Spleen (tissue), 11 donors: Measurements from ENCODE around the gene OGFOD3. TPM values are rescaled to one million over a fixed set of nuclear protein-coding genes. Genes with fewer than 3 reads are reported as not detected.

ENCODE experiments used
- DNase-seq: peaks from one replicate; pipeline ENCODE4 v3.0.0-alpha.2; 2020
- H3K27ac ChIP-seq, 8 donors: fragments of 200-600 bp; sonication (generic) in 7 of 8; 1 replicate in 4 of 8; 2 replicates in 4 of 8; pipeline versions ENCODE4 v1.5.0 to v1.8.0; 2016 to 2021; ENCODE audit warnings: inconsistent platforms in 4 of 8, mild to moderate bottlenecking in 4 of 8, moderate library complexity in 1 of 8
- H3K27me3 ChIP-seq, 7 donors: fragments of 200-600 bp; sonication (generic) in 6 of 7; replicated peaks in 1 of 7; 1 replicate in 4 of 7; 2 replicates in 3 of 7; pipeline versions ENCODE4 v1.5.0 to v1.8.0; 2016 to 2021; ENCODE audit warnings: inconsistent platforms in 3 of 7, mild to moderate bottlenecking in 1 of 7
- H3K36me3 ChIP-seq, 6 donors: fragments of 200-600 bp; sonication (generic) in 5 of 6; 1 replicate in 4 of 6; 2 replicates in 2 of 6; pipeline versions ENCODE4 v1.5.0 to v1.8.0; 2016 to 2021; ENCODE audit warnings: inconsistent platforms in 2 of 6
- H3K4me1 ChIP-seq, 6 donors: fragments of 200-600 bp; sonication (generic) in 5 of 6; 1 replicate in 3 of 6; 2 replicates in 3 of 6; pipeline versions ENCODE4 v1.5.0 to v1.8.0; 2016 to 2021; ENCODE audit warnings: inconsistent platforms in 3 of 6
- H3K4me3 ChIP-seq, 8 donors: fragments of 200-600 bp; sonication (generic) in 7 of 8; 1 replicate in 4 of 8; 2 replicates in 4 of 8; pipeline versions ENCODE4 v1.5.0 to v1.8.0; 2016 to 2021; ENCODE audit warnings: inconsistent platforms in 4 of 8, mild to moderate bottlenecking in 4 of 8, moderate library complexity in 2 of 8
- H3K9me3 ChIP-seq, 8 donors: fragments of 200-600 bp; sonication (generic) in 7 of 8; 1 replicate in 4 of 8; 2 replicates in 4 of 8; pipeline versions ENCODE4 v1.5.0 to v1.8.0; 2016 to 2021; ENCODE audit warnings: inconsistent platforms in 4 of 8
- CTCF ChIP-seq, 11 experiments: fragments of 200-600 bp in 7 of 11; fragments of 450-650 bp in 4 of 11; sonication (generic) in 4 of 11; IDR thresholded peaks in 8 of 11; conservative IDR thresholded peaks in 3 of 11; 1 replicate in 7 of 11; 2 replicates in 4 of 11; pipeline versions ENCODE4 v1.4.0 to v1.8.0; 2016 to 2021; ENCODE audit warnings: antibody characterized with exemption in 11 of 11, inconsistent platforms in 4 of 11, mild to moderate bottlenecking in 1 of 11
- POLR2A ChIP-seq, 3 donors: fragments of 450-650 bp; IDR thresholded peaks; one replicate each; pipeline ENCODE4 v1.5.1; 2017; ENCODE audit warnings: antibody characterized with exemption in 3 of 3, mild to moderate bottlenecking in 1 of 3
- POLR2AphosphoS5 ChIP-seq, 3 donors: sonication (generic); formaldehyde crosslinking; IDR thresholded peaks; one replicate each; pipeline ENCODE4 v1.5.1; 2017; ENCODE audit warnings: antibody characterized with exemption in 3 of 3
- WGBS, 5 donors: extraction: QIAGEN DNeasy Blood & Tissue Kit in 3 of 5; methylation state at CpG; one replicate each; pipeline versions ENCODE4 v1.1.5 to v1.1.7; 2013 to 2018; 5-methylcytosine and 5-hydroxymethylcytosine counted together
- intact Hi-C: fragments of 100-400 bp; cut with DNase I; formaldehyde crosslinking; loops from one replicate; pipeline ENCODE4 v1.15.0; 2023; ENCODE audit warnings: low total_unique reads
- polyA plus RNA-seq, 3 donors: library from polyadenylated mRNA; stranded (reverse); fragments of 200-250 nt; gene quantifications; one replicate each; pipeline ENCODE4 v1.2.1, GENCODE V29; 2013
- total RNA-seq, 7 donors: library from RNA; depleted of rRNA in 3 of 7; stranded (reverse); fragments of >200 nt in 3 of 7; fragmentation: NEBNext Ultra II Directional in 4 of 7; extraction: Animal tissue kit (Norgen Biotek cat#: 25700) in 4 of 7; gene quantifications; one replicate each; pipeline versions ENCODE4 v1.1.0 to v1.2.1, GENCODE V29; 2016 to 2021
- donor health status: healthy with polysubstance abuse.
- donor health status: DM: no; HTN: no; CAD: no; lungs with moderate emphysema.
- donor health status: DM: no; HTN: no; CAD: no.
- donor health status: Bipolar disorder and iron deficiency.
- donor health status: healthy.
- donor health status: DM: no; HTN: no; CAD: no.
- donor health status: DM: yes; HTN: yes; CAD: no.

Gene OGFOD3
- total and polyA plus RNA-seq, 10 donors = 10.3 to 28.1 (median 21.8) TPM

- DNase-seq = peak; percentile 81
- Histone ChIP-seq H3K4me1 (peaks cover 30 to 95% (median 81%) of the 10 kb centered on the region in 6 donors), H3K36me3 (peaks cover 0 to 87% (median 62%) of the 10 kb centered on the region in 6 donors), H3K9me3 (no peaks in the 10 kb centered on the region), H3K27me3 (no peaks in the 10 kb centered on the region), H3K27ac (peak overlapping the region in 4 of 8 donors; percentile 62 to 82 (median 74)), H3K4me3 (no peak overlapping the region)
- intact Hi-C loops = no loop called here
- WGBS, 5 donors = 77 to 84% (median 81%) methylated on average over 22 to 38 of the region's 40 CpGs
- TF ChIP-seq POLR2A (IDR thresholded peaks at IDR 0.05) = no peak
- no peak for TF ChIP-seq CTCF (IDR thresholded peaks at IDR 0.05 in 8 of 11, conservative IDR thresholded peaks at IDR 0.05 in 3 of 11)
- peak; percentile 13 to 70 (median 49) for TF ChIP-seq POLR2AphosphoS5 (IDR thresholded peaks at IDR 0.05)
Observed at GRCh38 chr17:82443465-82444283, 25.3 kb upstream of the OGFOD3 start.

GRCh38 chr17:82442643-82443464 lies 24.5 kb upstream of the OGFOD3 start:
- peak overlapping the region in 2 of 8 donors; percentile 74 to 82 for H3K27ac ChIP-seq
- peaks cover 30 to 90% (median 78%) of the 10 kb centered on the region in 6 donors for H3K4me1 ChIP-seq
- no peak for DNase-seq
- 82 to 97% (median 89%) methylated on average over 22 to 28 of the region's 28 CpGs for WGBS, 5 donors
- no peaks in the 10 kb centered on the region for H3K27me3 ChIP-seq
- no peak overlapping the region for H3K4me3 ChIP-seq
- peaks cover 0 to 90% (median 61%) of the 10 kb centered on the region in 6 donors for H3K36me3 ChIP-seq
- no peaks in the 10 kb centered on the region for H3K9me3 ChIP-seq
- no peak for TF ChIP-seq POLR2A (IDR thresholded peaks at IDR 0.05)
- TF ChIP-seq CTCF (IDR thresholded peaks at IDR 0.05 in 8 of 11, conservative IDR thresholded peaks at IDR 0.05 in 3 of 11) = no peak
- no peak for TF ChIP-seq POLR2AphosphoS5 (IDR thresholded peaks at IDR 0.05)
- intact Hi-C loops = no loop called here

- peak; percentile 53 to 82 (median 61) for TF ChIP-seq POLR2AphosphoS5 (IDR thresholded peaks at IDR 0.05)
- no peak for TF ChIP-seq CTCF (IDR thresholded peaks at IDR 0.05 in 8 of 11, conservative IDR thresholded peaks at IDR 0.05 in 3 of 11)
- peak overlapping the region in 4 of 8 donors; percentile 15 to 82 (median 72) for H3K27ac ChIP-seq
- DNase-seq = peak; percentile 85
- no peak overlapping the region for H3K4me3 ChIP-seq
- H3K9me3 ChIP-seq = no peaks in the 10 kb centered on the region
- H3K27me3 ChIP-seq = no peaks in the 10 kb centered on the region
- peaks cover 0 to 90% (median 65%) of the 10 kb centered on the region in 6 donors for H3K36me3 ChIP-seq
- H3K4me1 ChIP-seq = peaks cover 30 to 85% (median 72%) of the 10 kb centered on the region in 6 donors
- WGBS, 5 donors = 79 to 93% (median 84%) methylated on average over 14 to 27 of the region's 27 CpGs
- intact Hi-C loops = no loop called here
Observed at GRCh38 chr17:82441691-82442487, 23.5 kb upstream of the OGFOD3 start.
